ENCODE results near the gene SEPTIN10. TPM values are rescaled to one million over a fixed set of nuclear protein-coding genes. Genes with fewer than 3 reads are reported as not detected.

Gene SEPTIN10
- total and polyA plus RNA-seq, 2 of the 8 experiments (the other 6 are each of a cell fraction or from before 2014, with no cell fraction given) = 23.7 to 101 TPM

- Histone ChIP-seq H3K4ac (replicated peaks; ENCODE audit: insufficient read length, low read depth, low read length) (no peak overlapping the region), H3K4me3 (ENCODE audit: extremely low read depth in 1 of 4, insufficient read depth in 2 of 4, low read depth in 3 of 4, low read length in 4 of 4) (no peak overlapping the region), H2BK120ac (replicated peaks; ENCODE audit: low read depth, low read length) (no peak overlapping the region), H2BK15ac (ENCODE audit: low read length) (no peak overlapping the region), H4K8ac (ENCODE audit: extremely low read depth, insufficient read depth, low read length) (no peak overlapping the region), H3K14ac (ENCODE audit: insufficient read length) (no peak overlapping the region), H3K23me2 (ENCODE audit: low read depth, low read length) (no peaks in the 10 kb centered on the region), H3K23ac (ENCODE audit: insufficient read length) (no peak overlapping the region), H4K5ac (ENCODE audit: insufficient read length, low read depth, low read length) (no peak overlapping the region), H3K4me2 (ENCODE audit: insufficient read depth in 1 of 2, low read depth in 2 of 2, low read length in 2 of 2) (no peak overlapping the region), H3K9me3 (ENCODE audit: insufficient read depth in 2 of 2, low read depth in 1 of 2, low read length in 1 of 2) (peaks cover 0 to 3% of the 10 kb centered on the region in 2 experiments; a peak in 1 of 4 replicates), H2BK5ac (ENCODE audit: low read depth, low read length) (no peak overlapping the region), H2AK5ac (ENCODE audit: low read depth, low read length) (no peak overlapping the region; the same call in 1 of the 2 replicates), H3K27ac (ENCODE audit: low read depth, low read length) (no peak overlapping the region), H2AFZ (ENCODE audit: low read length) (no peak overlapping the region), H3K79me1 (ENCODE audit: low read depth, low read length) (no peaks in the 10 kb centered on the region), H3K9ac (replicated peaks in 1 of 4; ENCODE audit: extremely low read depth in 1 of 4, low read depth in 3 of 4, low read length in 3 of 4) (no peak overlapping the region), H4K20me1 (replicated peaks in 1 of 2; ENCODE audit: control insufficient read depth in 1 of 2, insufficient read depth in 2 of 2, low read length in 2 of 2) (no peaks in the 10 kb centered on the region), H3K56ac (replicated peaks; ENCODE audit: insufficient read length, low read depth, low read length) (no peak overlapping the region), H3K27me3 (replicated peaks in 1 of 4; ENCODE audit: control insufficient read depth in 3 of 4, extremely low read depth in 1 of 4, insufficient read depth in 3 of 4, low read length in 3 of 4) (no peaks in the 10 kb centered on the region), H3K79me2 (ENCODE audit: control insufficient read depth in 1 of 2, insufficient read depth in 2 of 2, low read length in 2 of 2) (no peaks in the 10 kb centered on the region), H2BK20ac (ENCODE audit: low read length) (no peak overlapping the region), H3K18ac (ENCODE audit: extremely low read depth, low read length) (no peak overlapping the region), H4K91ac (replicated peaks; ENCODE audit: insufficient read length, low read length) (no peak overlapping the region), H3K4me1 (replicated peaks in 1 of 4; ENCODE audit: control insufficient read depth in 3 of 4, insufficient read depth in 4 of 4, low read length in 3 of 4) (no peaks in the 10 kb centered on the region), H2BK12ac (ENCODE audit: low read depth, low read length) (no peak overlapping the region), H3K36me3 (ENCODE audit: control insufficient read depth in 2 of 4, insufficient read depth in 4 of 4, low read length in 3 of 4) (no peaks in the 10 kb centered on the region)
- no peak for FAIRE-seq
- CTCF ChIA-PET (ENCODE audit: partially characterized antibody) = interaction anchor here (1.2 to 7.9 kb wide), 3 partner anchors 16 to 205 kb away, joined by 3 to 67 read pairs (median 9); no protein-coding TSS in a partner anchor
- no peak for TF ChIP-seq BRCA1 (IDR thresholded peaks at IDR 0.05; ENCODE audit: low read depth, low read length)
- no peak for TF ChIP-seq EGR1 (IDR thresholded peaks at IDR 0.05; ENCODE audit: borderline replicate concordance, low read depth, low read length)
- no peak for TF ChIP-seq ASH2L (IDR thresholded peaks at IDR 0.05; ENCODE audit: low read length)
- TF ChIP-seq TCF12 (IDR thresholded peaks at IDR 0.05; ENCODE audit: low read depth, low read length) = no peak
- no peak for TF ChIP-seq MAFK (IDR thresholded peaks at IDR 0.05; ENCODE audit: low read depth, low read length)
- no peak for TF ChIP-seq POU5F1 (IDR thresholded peaks at IDR 0.05; ENCODE audit: low read depth, low read length)
- no peak for TF ChIP-seq ZNF274 (IDR thresholded peaks at IDR 0.05; ENCODE audit: borderline replicate concordance, extremely low read depth, low read length)
- no peak for TF ChIP-seq SAP30 (IDR thresholded peaks at IDR 0.05; ENCODE audit: insufficient read depth, insufficient replicate concordance, low read length)
- TF ChIP-seq SP4 (IDR thresholded peaks at IDR 0.05; ENCODE audit: low read length) = no peak
- no peak for TF ChIP-seq TEAD4 (IDR thresholded peaks at IDR 0.05; ENCODE audit: low read depth, low read length)
- TF ChIP-seq POLR2A (IDR thresholded peaks at IDR 0.05; ENCODE audit: control extremely low read depth in 1 of 2, low read depth in 2 of 2, low read length in 2 of 2) = no peak
- POLR2A ChIA-PET (ENCODE audit: partially characterized antibody) = interaction anchor here (1.5 kb wide), 1 partner anchor 9 kb away, joined by 8 read pairs; no protein-coding TSS in a partner anchor
- WGBS, 2 experiments (ENCODE audit: extremely low coverage in 1 of 2, insufficient coverage in 1 of 2, insufficient read length in 1 of 2, insufficient replicate concordance in 2 of 2, low coverage in 1 of 2, low lambda C conversion rate in 2 of 2, missing lambda C conversion rate in 1 of 2) = 90% methylated on average over 5 of the region's 5 CpGs; no CpG with 5 or more reads in 1 of the 2 experiments
- no peak for DNase-seq (ENCODE audit: low read depth in 1 of 2, low spot score in 2 of 2)
These were observed 82.5 kb downstream of the SEPTIN10 start for GRCh38 chr2:109531221-109531620.

Measured in H1 (cell line).